Left ventricle myocardium inferior (tissue), 1 donor: ENCODE results near the gene ST7. TPM values are rescaled to one million over a fixed set of nuclear protein-coding genes. Genes with fewer than 3 reads are reported as not detected.

ENCODE experiments used
- DNase-seq: peaks from one replicate; pipeline ENCODE4 v3.0.0-alpha.2; 2020
- H3K27ac ChIP-seq: fragments of 200-600 bp; replicated peaks from 2 replicates; pipeline ENCODE4 v1.8.0; 2021
- H3K27me3 ChIP-seq: fragments of 200-600 bp; 2 replicates; pipeline ENCODE4 v1.8.0; 2021; ENCODE audit warnings: low read depth
- H3K36me3 ChIP-seq: fragments of 200-600 bp; 2 replicates; pipeline ENCODE4 v1.8.0; 2021
- H3K4me1 ChIP-seq: fragments of 200-600 bp; 2 replicates; pipeline ENCODE4 v1.8.0; 2021
- H3K4me3 ChIP-seq: fragments of 200-600 bp; 2 replicates; pipeline ENCODE4 v1.8.0; 2021; ENCODE audit warnings: mild to moderate bottlenecking, moderate library complexity
- H3K9me3 ChIP-seq: fragments of 200-600 bp; replicated peaks from 2 replicates; pipeline ENCODE4 v1.8.0; 2021
- CTCF ChIP-seq: fragments of 200-600 bp; IDR thresholded peaks from 2 replicates; pipeline ENCODE4 v1.8.0; 2021; ENCODE audit warnings: antibody characterized with exemption, mild to moderate bottlenecking, borderline replicate concordance
- intact Hi-C: fragments of 100-400 bp; cut with micrococcal nuclease; formaldehyde crosslinking; loops from one replicate; pipeline ENCODE4 v1.11.0; 2022
- total RNA-seq: library from RNA; stranded (reverse); fragmentation: NEBNext Ultra II Directional; extraction: Animal tissue kit (Norgen Biotek cat#: 25700); gene quantifications from one replicate; pipeline ENCODE4 v1.2.1, GENCODE V29; 2021
- donor health status: DM: no; HTN: yes; CAD: no; lungs with severe emphysema.

ST7 gene
- total RNA-seq, 1 donor from 2014 or later, result 28.5 TPM

GRCh38 chr7:117047496-117047895 is 94.2 kb downstream of the ST7 start:
- intact Hi-C loops, result no loop called here

GRCh38 chr7:117048114-117048866 is 95.0 kb downstream of the ST7 start:
- Histone ChIP-seq H3K9me3 (no peaks in the 10 kb centered on the region), H3K4me1 (peaks cover 65% of the 10 kb centered on the region), H3K27ac (no peak overlapping the region), H3K27me3 (no peaks in the 10 kb centered on the region), H3K36me3 (no peaks in the 10 kb centered on the region), H3K4me3 (no peak overlapping the region)
- no peak for DNase-seq
- no peak for TF ChIP-seq CTCF
- intact Hi-C loops, result no loop called here

More at GRCh38 chr7:117047496-117047895, 94.2 kb downstream of the ST7 start:
- Histone ChIP-seq H3K36me3 (no peaks in the 10 kb centered on the region), H3K27ac (no peak overlapping the region), H3K9me3 (no peaks in the 10 kb centered on the region), H3K4me1 (peaks cover 72% of the 10 kb centered on the region), H3K27me3 (no peaks in the 10 kb centered on the region), H3K4me3 (no peak overlapping the region)
- no peak for TF ChIP-seq CTCF
- no peak for DNase-seq

GRCh38 chr7:117048882-117049281 is 95.6 kb downstream of the ST7 start:
- no peak overlapping the region for H3K27ac ChIP-seq
- no peaks in the 10 kb centered on the region for H3K9me3 ChIP-seq
- H3K36me3 ChIP-seq, result no peaks in the 10 kb centered on the region
- peaks cover 62% of the 10 kb centered on the region for H3K4me1 ChIP-seq
- no peaks in the 10 kb centered on the region for H3K27me3 ChIP-seq
- DNase-seq, result no peak
- intact Hi-C loops, result no loop called here
- no peak overlapping the region for H3K4me3 ChIP-seq
- TF ChIP-seq CTCF, result no peak

- no peak for TF ChIP-seq CTCF
- intact Hi-C loops, result no loop called here
- Histone ChIP-seq H3K4me3 (no peak overlapping the region), H3K27ac (no peak overlapping the region), H3K9me3 (no peaks in the 10 kb centered on the region), H3K36me3 (no peaks in the 10 kb centered on the region), H3K27me3 (no peaks in the 10 kb centered on the region), H3K4me1 (peaks cover 49% of the 10 kb centered on the region)
- no peak for DNase-seq
Measured at GRCh38 chr7:117051808-117052207, 98.5 kb downstream of the ST7 start.

- no peaks in the 10 kb centered on the region for H3K27me3 ChIP-seq
- no peak for DNase-seq
Measured at GRCh38 chr7:117053432-117053831, 100.1 kb downstream of the ST7 start.

More at GRCh38 chr7:117053432-117053831, 100.1 kb downstream of the ST7 start:
- H3K27ac ChIP-seq, result no peak overlapping the region
- intact Hi-C loops, result no loop called here
- H3K9me3 ChIP-seq, result no peaks in the 10 kb centered on the region
- no peak overlapping the region for H3K4me3 ChIP-seq
- H3K36me3 ChIP-seq, result no peaks in the 10 kb centered on the region
- no peak for TF ChIP-seq CTCF
- H3K4me1 ChIP-seq, result peaks cover 33% of the 10 kb centered on the region
